ENCODE data around the gene CCSER1.
A peak's percentile ranks its signal among the peaks of the same experiment; 100 is the strongest.

CCSER1 gene

GRCh38 chr4:90127223-90127705 lies at the start of gene CCSER1:
CCSER1 (plus strand) TSS chr4:90127394.
- FAIRE-seq, result no peak

DNA sequence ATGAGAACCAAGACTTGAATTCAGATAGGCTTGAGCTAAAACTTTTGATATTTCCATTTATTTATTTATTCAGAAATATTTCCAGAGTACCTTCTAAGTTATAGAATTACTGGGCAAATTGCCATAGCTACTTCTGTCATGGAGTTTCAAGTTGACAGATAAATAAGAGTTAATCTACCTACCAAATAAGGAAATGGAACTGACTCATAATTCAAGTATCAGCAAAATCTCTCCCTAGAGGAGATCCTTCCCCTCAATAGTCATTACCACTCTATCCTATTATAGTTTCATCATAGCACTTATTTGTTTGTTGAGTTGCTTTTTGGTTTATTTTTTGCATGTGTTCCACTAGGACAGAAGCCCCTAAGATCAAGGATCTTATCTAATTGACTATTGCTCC lies 48.8 kb upstream of the CCSER1 start:
- DNase-seq (ENCODE audit: insufficient read length, low spot score), result no peak
- no peak for FAIRE-seq

More at GRCh38 chr4:90127223-90127705, at the start of gene CCSER1:
- peak; percentile 8 for DNase-seq (ENCODE audit: insufficient read length, low spot score)

DNA sequence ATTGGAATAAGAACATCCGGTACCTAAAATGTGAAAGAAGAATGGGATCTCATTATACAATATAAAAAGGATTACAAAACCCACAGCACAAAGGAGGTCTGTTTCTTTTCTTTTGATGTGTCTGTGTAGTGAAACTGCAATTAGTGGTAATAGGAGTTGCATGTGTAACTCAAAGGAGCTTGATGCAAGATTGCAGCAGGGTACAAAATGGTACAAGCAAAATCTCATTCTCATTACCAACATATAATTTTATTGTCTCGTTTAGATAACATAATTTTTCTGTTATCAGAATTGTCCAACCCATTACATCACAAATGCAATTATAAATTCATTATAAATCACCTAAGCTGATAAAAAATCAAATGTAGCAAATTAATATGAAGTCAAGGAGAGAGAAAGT lies 47.1 kb upstream of the CCSER1 start:
- DNase-seq (ENCODE audit: insufficient read length, low spot score) (no peak), FAIRE-seq (no peak)

GRCh38 chr4:90081432-90082144 lies 45.6 kb upstream of the CCSER1 start:
- no peak for DNase-seq (ENCODE audit: insufficient read length, low spot score)

DNA sequence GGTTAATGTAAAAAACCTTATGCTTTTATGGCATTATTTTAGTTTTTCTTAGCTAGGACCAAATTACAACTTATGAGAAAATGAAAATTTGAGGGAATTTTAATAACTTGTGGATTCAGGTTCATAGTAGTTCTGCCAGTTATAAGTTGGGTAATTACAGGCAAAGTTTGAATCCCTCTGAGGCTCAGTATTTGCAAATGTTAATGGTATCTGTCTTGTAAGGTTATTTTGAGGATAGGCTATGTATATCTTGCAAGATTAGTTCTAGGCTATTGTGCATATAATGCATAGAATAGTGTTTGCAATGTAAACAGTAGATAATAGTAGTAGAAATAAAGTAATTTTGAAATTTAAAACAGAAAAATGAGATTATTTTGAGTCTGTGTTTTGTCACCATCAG lies 44.7 kb upstream of the CCSER1 start:
- FAIRE-seq, result no peak
- DNase-seq (ENCODE audit: insufficient read length, low spot score), result no peak

More at GRCh38 chr4:90081432-90082144, 45.6 kb upstream of the CCSER1 start:
- no peak for FAIRE-seq

GRCh38 chr4:90084277-90084966 lies 42.8 kb upstream of the CCSER1 start:
- FAIRE-seq (no peak), DNase-seq (ENCODE audit: insufficient read length, low spot score) (no peak)

- no peak for DNase-seq (ENCODE audit: insufficient read length, low spot score)
- FAIRE-seq, result no peak
Measured at GRCh38 chr4:90084967-90085295, 42.3 kb upstream of the CCSER1 start.

- no peak for FAIRE-seq
Measured at GRCh38 chr4:90093526-90093925, 33.7 kb upstream of the CCSER1 start.

GRCh38 chr4:90095000-90095399 lies 32.2 kb upstream of the CCSER1 start:
- DNase-seq (ENCODE audit: insufficient read length, low spot score) (no peak), FAIRE-seq (no peak)

More at GRCh38 chr4:90093526-90093925, 33.7 kb upstream of the CCSER1 start:
- DNase-seq (ENCODE audit: insufficient read length, low spot score), result no peak

DNA sequence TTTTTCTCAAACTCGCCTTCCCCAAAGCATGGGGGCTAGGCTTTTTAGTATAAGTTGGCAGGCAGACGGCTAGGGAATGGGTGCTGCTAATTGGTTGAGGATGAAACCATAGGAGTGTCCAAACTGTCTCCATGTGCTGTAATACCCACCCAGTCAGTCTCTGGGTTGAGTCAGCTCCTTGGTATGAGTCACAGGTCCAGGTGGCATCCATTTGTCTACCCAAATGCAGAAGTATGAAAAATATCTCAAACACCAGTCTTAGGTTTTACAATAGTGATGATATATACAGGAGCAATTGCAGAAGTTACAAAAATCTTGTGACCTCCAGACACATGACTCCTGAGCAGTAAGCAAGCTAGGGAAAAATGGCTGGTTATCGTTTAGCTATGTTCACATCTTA lies 27.4 kb upstream of the CCSER1 start:
- FAIRE-seq, result no peak

DNA sequence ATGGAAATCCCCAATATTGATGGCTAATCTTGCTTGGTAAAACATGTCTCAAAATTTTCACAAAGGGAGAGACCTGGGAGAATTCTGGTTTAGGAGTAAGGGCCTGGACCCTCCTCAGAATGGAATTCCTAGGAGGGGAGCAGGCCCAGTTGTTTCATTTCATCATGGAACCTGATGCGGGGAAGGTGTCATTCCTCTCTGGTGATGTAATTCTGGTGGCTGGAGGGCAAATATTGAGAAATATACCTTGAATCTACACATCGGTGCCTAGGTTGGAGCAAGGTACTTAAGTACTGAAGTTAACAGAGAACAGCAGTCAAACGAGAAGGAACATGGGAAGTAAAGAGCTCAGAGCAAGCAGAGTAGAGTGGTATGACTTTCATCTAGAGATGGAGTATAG lies 23.2 kb upstream of the CCSER1 start:
- DNase-seq (ENCODE audit: insufficient read length, low spot score) (no peak), FAIRE-seq (no peak)

More for the DNA sequence above, 27.4 kb upstream of the CCSER1 start:
- no peak for DNase-seq (ENCODE audit: insufficient read length, low spot score)

- DNase-seq (ENCODE audit: insufficient read length, low spot score) (no peak), FAIRE-seq (no peak)
Measured at GRCh38 chr4:90105274-90105673, 21.9 kb upstream of the CCSER1 start.

DNA sequence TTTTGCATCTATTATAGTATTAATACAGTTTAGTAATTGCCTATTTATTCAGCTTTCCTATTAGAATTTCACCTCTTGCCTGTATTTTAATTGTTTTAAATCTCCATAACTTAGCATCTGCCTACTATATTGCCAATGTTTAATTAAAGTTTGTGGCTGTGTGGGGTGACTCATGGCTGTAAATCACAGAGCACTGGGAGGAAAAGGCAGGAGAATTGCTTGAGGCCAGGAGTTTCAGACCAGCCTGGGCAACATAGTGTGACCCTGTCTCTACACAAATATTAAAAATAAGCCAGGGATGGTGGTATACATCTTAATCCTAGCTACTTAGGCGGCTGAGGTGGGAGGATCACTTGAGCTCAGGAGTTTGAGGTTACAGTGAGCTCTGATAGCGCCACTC lies 14.5 kb upstream of the CCSER1 start:
- FAIRE-seq (no peak), DNase-seq (ENCODE audit: insufficient read length, low spot score) (no peak)

DNA sequence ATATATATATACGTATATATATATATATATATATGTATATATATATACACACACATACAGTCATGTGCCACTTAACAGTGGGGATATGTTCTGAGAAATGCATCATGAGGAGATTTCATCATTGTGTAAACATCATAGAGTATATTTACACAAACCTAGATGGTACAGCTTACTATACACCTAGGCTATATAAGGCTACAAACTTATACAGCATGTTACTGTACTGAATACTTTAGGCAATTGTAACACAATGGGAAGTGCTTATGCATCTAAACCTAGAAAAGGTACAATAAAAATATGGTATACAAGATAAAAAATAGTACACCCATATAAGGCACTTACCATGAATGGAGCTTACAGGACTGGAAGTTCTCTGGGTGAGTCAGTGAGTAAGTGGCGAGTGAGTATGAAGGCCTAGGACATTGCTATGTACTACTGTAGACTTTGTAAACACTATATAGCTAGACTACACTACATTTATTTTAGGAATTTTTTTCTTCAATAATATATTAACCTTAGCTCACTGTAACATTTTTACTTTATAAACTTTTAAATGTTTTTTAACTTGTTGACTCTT lies 13.2 kb upstream of the CCSER1 start:
- FAIRE-seq, result no peak
- DNase-seq (ENCODE audit: insufficient read length, low spot score), result no peak

DNA sequence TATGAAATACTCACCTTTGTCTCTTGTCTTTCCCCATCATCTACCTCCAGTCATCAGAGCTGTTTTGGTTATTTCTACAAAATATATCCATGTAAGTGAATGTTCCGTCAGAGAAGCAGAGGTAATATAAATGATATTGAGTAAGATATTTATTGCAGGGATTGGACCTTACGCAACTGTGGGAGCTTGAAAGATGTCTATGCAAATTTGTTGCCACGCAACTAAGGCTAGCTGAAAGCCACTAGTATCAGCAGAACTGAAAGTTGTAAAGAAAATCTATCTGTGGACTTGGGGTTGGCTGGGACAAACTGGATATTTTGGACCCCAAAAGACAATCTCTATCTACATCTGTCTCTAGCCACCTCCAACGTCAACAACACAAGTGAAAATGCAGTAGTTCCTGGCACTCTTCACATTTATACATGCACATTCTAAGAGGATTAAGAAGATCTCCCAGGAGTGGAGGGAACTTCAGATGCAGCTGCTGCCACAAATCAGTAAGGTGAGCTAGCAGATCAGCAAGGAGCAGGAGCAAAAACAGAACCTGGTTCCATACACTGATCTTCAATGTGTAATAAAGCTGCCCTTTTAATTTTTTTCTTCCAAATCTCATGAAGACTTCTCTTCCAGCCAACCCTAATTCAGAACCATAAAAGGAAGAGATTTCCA lies 8.5 kb upstream of the CCSER1 start:
- FAIRE-seq (no peak), DNase-seq (ENCODE audit: insufficient read length, low spot score) (no peak)

DNA sequence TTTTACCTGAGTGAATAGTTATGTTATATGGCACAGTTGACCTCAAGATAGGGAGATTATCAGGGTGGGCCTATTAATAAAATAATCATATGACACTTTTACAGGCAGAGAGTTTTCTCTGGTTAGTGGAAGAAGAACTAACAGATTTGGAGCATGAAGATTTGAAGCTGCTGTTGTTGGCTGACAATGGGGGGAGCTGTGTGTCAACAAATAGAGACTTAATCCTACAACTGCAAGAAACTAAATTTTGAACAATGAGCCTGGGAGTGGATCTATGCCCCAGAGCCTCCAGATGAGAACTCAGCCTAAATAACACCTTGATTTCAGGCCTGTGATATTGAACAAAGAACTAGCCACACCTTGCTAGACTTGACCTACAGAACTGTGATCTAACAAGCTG lies 7.2 kb upstream of the CCSER1 start:
- DNase-seq (ENCODE audit: insufficient read length, low spot score) (no peak), FAIRE-seq (no peak)

DNA sequence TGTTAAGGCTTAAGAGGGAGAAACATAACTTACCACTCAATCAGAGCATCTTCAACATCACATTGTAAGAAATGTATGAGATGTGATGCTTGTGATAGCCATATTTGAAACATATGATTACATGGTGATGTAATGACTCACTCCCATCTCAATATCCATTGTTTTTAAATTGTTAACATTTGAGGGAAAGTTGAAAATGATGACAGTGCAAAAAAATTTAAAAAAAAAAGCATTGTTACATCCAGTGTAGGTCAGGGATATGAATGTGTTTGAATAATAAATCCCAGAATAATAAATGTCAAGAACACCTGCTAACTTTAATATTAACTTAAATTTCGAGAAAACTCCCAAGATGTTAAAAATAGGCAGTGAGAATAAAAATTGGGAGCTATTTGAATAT lies 6.4 kb upstream of the CCSER1 start:
- FAIRE-seq, result no peak
- DNase-seq (ENCODE audit: insufficient read length, low spot score), result no peak

- DNase-seq (ENCODE audit: insufficient read length, low spot score) (no peak), FAIRE-seq (no peak)
Measured at GRCh38 chr4:90121676-90122354, 5.4 kb upstream of the CCSER1 start.

- FAIRE-seq, result no peak
- DNase-seq (ENCODE audit: insufficient read length, low spot score), result no peak
Measured at GRCh38 chr4:90122355-90122748, 4.8 kb upstream of the CCSER1 start.

- no peak for DNase-seq (ENCODE audit: insufficient read length, low spot score)
Measured at GRCh38 chr4:90124276-90124675, 2.9 kb upstream of the CCSER1 start.

GRCh38 chr4:90126805-90127204 lies 389 bp upstream of the CCSER1 start:
- no peak for FAIRE-seq

More at GRCh38 chr4:90124276-90124675, 2.9 kb upstream of the CCSER1 start:
- no peak for FAIRE-seq

More at GRCh38 chr4:90126805-90127204, 389 bp upstream of the CCSER1 start:
- DNase-seq (ENCODE audit: insufficient read length, low spot score), result no peak
